Stimulated activated CD4-positive, alpha-beta T cell treated with anti-CD3 and anti-CD28 coated beads, Interleukin-2, amount 100 ng/mL, for 4 hours (primary cell): ENCODE results near the gene HOXA7.

Experiments
- DNase-seq: peaks from one replicate; pipeline ENCODE4 v3.0.0-alpha.2; 2020; ENCODE audit warnings: low read depth

The HOXA7 gene

DNA sequence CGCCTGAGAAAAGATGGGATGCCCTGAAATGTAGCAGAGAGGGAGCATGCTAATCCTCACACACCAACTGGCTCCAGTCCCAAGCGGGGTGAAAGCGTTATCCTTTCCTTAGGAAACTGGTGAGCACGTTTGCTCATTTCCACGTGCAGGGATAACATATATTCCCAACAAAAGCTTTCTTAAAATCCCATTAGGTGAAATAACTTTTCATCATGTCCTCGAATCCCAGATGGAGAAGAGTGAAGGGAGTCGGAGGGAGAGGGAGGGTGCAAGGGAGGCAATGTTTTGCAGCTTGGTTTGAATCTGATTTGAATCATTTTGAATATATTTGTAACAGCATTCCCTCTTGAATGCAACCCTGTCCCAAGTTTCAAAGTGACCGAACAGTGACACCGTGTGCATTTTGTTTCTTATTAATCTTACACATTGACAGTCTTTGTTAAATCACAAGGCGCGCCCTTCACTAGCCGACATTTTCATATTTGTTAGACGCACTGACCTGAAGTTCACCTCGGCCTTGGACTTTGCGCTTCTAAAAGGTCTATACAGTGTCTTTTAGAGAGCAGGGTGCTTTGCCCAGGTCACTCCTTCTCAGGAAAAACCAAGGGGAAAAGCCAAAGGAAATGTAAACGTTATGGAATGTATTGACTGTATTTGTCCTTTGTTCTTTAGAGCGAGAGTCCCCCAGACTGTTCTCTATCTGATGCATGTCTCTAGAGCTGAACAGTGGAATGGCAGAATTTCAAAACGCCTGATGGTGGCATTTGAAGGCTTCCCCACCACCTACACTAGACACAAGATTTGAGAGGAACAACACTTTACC is 22.9 kb downstream of the HOXA7 start:
- DNase-seq, result no peak

DNA sequence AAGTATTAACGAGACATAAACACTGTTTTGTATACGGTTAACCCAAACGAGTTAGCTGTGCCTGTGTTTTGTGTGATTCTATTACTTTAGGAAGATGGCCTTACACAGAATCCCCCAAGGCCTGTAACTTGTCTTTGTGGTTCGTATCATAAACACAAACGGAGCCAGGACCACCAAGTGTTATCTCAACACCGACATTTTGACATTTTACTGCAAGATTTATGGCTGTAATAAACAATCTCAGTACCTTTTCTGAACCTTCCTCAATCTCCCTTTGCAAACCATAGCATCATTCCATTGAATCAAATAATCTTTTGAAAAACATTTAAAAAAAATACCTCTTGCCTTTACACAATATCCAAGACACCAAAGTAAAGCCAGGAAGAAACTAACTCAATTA is 23.5 kb downstream of the HOXA7 start:
- no peak for DNase-seq

DNA sequence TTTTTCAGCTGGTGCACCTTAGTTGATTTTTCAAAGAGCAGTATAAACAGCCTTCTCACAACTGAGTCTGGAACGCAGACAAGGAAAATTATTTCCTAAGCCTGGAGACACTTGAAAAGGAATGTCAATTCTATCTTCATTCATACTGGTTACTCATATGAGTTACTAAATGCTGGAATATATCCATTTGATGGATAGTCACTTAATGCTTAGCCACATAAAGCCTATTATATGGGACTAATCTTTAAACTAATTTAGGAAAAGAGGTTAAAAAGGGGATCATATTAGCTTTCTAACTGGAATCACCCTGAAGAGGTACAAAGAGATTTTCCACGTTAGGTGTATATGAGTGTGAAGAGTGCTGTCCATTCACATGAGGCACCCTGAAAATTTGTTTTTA is 24.3 kb downstream of the HOXA7 start:
- DNase-seq, result no peak

DNA sequence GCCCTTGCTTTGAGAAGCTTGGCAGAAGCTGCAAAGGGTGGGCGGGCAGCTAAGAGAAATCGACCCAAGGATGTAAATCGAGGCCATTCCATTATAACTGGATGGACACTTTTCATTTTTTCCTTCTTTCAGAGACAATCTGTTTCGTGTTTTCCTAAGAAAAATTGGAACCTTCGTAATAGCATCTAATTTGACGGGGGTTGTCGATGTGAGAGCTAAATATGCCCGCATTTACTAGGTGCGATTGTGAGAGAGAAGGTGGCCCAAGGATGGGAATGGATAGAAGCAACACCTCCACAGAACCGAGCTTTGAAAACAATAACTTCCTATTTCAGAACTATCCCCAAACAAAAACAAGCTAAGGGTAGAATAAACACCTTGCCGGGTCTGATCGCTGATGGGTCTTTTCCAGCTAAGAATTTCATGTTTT is 25.1 kb downstream of the HOXA7 start:
- no peak for DNase-seq

DNA sequence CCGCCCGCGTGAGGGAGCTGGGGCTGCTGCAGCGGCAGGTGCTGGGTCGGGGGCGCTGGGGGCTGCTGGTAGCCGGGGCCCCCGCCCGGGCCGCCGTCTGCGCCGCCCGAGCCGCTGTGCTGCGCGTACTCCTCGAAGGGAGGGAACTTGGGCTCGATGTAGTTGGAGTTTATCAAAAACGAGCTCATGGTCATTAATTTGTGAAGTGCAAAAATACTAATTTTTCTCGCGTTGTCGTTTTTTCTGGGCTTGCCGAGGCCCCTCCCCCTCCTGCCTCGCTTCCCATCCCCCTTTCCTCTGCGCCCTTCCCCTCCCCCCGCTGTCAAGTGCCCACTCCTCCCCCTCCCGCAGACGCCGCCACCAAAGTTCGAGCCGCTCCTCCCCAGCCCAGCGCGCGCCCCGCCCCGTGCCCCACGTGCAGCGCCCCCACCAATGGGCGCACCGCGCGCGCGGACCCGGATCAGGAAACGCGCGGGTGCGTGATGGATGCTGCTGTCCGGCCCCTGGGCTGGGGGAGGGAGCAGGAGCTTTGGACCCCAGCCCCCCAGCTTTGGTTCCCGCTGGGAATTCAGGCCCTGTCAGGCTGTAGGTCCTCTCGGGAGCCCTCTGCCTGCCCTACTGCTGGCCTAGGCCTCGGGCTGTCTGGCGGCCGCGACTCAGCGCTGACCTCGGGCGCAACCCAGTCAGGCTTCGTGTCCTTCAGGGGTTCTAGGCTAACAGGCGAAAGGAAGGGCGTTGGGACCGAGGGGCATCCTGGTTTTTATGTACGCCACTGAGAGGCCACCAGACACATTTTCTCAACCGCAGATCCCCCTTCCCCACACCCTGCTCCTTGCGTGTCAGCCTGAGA is 25.7 kb downstream of the HOXA7 start, which contains the start of gene HOXA4:
TSS of gene HOXA4 (minus strand) at position 218 of the 850 bp plus-strand sequence. CDS start at position 194, 24 bp downstream.
- DNase-seq, result peak; percentile 55

DNA sequence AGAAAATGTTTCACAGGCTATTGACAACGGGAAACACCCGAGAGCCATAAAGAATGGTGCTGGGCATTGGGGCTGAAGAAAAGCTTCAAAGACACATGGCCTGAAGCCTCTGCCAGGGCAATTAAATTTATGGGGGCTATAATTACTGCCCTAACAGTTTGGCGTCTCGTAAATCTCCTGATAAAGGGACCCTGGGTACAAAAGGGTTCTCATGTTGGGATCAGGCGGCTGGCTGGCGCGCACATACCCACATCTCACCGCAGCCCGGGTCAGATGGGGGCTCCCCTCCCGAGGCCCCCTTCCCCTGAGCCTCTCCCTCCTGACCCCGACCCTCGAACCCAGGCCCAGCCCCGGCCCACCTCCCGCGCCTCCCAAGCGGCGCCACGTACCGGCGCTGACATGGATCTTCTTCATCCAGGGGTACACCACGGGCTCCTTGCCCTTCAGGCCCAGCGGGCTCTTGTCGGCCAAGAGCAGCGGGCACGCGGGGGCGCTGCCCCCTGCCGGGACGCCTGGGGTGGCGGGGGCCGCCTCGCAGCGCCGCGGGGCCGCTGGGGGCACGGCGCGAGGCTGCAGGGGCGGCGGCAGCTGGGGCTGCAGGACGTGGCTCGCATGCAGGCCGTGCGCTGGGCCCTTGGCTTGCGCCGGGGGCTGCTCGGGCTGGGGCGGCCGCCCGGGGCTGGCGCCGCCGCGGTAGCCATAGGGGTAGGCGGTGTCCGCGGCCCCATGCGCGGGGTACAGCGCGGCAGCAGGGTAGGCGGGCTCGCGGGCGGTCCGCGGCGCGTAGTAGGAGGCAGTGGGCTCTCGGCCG is 26.5 kb downstream of the HOXA7 start:
- no peak for DNase-seq

DNA sequence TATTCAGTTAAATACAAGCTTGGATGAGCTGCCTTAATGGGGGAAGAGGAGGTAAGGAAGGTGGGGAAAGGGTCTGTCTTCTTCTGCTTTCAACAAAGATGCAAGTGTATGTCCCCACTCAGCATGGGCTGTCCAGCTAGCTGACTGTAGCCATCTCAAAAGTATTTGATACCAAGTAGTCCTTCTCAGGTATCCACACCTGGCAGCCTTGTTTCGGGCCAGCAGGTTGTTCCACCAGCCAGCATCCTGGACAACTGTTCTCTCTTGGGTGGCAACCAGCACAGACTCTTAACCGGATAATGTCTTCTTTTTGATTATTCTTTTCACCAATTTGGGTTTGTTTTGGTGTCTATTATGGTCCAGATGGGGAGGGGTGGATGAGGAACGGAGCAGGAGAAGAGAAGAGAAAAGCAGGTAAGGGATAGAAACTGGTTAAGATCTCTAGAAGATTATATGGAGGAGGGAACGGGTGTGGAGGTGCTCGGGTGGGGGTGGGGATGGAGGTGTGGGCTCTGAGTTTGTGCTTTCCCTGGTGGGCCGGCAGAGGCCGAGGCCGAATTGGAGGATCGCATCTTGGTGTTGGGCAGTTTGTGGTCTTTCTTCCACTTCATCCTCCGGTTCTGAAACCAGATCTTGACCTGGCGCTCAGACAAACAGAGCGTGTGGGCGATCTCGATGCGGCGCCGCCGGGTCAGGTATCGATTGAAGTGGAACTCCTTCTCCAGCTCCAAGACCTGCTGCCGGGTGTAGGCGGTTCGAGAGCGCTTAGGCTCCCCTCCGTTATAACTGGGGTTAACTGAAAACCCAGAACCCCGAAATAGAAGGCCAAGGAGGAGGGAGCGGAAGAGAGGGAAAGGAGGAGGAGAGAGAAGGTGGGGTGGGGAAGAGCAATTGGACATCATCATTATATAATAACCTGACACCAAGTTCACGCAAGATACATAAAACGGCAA is 27.4 kb downstream of the HOXA7 start:
- DNase-seq, result no peak

DNA sequence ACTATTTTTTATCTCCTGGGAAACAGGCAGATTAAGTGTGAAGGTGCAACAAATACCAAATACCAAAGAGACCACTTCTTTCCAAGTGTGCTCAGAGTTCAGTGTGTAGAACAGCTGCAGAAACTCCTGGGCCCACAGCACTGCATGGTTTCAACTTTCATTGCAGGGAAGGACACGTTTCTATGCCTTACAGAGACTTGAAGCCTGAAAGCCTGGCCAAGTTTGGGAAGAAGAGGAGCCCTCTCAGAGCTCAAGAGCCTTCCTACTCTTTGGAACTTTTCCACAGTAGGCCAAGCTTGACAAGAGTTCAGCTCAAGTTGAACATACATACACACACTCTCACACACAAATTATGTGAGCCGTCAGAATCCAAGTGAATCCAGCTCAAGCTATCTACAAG is 28.4 kb downstream of the HOXA7 start:
- no peak for DNase-seq

DNA sequence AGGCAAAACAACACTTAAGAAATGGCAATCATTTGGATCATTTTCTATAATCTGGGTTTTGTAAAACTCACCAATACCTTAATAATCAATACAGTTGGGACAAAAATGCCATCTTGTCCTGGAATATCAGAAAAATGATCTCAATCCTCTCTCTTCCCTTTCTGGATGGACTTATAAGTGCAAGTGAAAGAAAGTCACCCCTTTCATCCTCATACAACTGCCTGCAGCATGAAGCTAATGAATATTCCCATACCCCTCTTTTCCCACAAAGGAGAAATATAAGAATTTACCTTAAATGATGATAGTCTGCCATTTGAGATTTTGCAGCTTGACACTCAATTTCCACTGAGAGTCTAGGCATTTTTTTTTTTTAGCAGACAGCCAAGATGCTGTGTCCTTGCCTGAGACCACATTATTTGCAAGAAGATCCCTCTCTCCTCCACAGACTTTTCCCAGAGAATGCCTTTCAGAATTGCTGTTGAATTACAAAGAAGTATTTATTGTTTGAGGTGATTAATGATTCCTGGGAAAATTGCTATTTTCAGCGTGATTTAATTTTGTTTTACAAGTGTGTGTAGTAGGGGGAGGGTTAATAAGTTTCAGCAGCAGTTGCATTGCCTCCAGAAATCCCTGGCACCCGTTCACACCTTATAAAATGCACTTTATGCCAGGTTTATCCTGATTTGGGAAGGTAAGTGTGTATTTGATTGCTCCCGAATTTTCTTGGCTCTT is 29.7 kb downstream of the HOXA7 start:
- DNase-seq, result no peak

DNA sequence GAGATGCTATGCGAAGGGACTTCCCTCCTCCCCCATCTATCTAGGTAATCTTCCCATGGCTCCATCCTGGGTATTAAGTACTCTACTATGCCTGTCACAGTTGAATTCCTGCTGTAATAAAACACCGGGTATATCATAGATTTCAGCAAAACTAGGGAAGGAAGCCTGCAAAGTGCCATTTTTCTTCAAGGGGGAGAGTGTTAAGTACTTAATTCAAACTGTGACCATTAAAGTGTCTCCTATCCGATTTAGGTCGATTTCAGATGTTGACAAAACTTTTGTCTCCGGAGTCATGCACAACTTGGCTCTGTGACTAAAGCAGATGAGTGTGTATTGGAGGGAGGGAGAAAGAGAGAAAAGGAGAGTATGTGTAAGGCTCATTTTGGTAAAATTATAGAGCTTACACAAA is 30.5 kb downstream of the HOXA7 start:
- DNase-seq, result no peak

DNA sequence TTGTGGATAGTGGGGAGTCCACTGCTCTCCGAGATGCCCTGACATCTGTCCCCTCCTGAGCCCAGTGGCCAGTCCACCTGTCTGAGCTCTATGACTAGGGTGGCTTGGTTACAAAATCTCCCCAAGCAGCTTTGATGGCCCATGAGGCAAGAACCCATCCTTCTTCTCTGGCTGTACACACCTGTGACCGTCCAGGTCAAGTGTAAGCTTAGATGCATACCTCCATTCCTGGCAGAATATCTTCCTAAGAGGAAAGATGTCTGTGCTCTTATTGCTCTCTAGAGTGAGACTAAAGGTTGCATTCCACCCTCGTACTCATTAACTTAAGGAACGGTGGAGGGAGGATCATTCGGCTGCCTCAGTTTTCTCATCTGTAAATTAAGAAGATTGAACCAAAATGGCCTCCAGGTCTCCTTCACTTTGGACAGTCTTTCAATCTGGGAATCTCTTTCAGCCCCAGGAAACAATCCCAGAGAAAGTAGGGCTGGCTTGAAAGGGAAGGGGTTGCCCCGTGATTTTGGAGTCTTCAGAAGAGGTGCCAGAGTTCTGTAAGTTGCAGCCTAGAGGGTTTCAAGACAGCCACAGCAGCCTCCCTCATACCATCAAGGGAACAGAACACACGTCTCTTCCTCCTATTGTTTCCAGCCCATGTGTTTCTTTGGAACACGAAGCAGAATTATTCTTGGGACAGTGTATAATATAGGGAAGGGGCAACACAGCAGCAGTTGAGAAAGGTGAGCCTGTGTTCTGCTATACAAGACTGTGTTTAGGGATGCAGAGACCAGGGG is 31.4 kb downstream of the HOXA7 start:
- DNase-seq, result no peak

DNA sequence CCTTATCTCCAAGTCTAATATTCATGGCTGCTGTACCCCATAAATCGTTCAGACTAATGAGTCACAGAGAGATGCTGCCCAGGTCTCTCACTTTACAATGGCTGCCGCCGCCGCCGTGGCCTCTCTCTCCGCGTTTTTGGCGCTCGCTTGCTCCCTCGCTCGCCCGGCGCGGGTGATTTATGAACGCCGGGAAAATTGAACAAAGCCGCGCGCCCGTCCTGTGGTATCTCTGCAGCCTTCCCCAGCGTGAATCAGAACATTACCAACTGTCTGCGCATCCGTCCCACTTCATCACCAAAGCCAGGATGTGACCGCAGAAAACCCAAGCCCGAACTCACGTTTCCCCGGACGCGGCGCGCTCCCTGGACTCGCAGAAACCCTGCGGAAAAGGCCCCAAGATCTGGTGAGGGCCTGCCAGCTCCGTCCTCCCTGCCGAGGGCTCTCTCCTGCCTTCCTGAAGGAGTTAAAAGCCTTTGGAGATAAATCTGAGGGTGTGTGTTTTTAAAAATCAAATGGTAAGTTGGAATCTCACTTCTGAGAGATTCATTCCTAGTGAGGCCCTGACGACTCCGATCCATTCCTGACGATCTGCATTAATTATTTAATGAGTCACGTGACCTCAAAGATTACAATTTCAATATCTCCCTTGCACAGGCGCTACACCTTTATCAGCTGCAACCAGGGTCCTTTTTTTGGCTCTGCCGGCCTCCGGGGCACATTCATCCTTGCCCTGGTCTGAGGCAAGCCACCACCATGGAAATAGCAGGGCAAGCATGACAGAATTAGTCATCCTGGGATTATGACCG is 32.2 kb downstream of the HOXA7 start:
- no peak for DNase-seq

DNA sequence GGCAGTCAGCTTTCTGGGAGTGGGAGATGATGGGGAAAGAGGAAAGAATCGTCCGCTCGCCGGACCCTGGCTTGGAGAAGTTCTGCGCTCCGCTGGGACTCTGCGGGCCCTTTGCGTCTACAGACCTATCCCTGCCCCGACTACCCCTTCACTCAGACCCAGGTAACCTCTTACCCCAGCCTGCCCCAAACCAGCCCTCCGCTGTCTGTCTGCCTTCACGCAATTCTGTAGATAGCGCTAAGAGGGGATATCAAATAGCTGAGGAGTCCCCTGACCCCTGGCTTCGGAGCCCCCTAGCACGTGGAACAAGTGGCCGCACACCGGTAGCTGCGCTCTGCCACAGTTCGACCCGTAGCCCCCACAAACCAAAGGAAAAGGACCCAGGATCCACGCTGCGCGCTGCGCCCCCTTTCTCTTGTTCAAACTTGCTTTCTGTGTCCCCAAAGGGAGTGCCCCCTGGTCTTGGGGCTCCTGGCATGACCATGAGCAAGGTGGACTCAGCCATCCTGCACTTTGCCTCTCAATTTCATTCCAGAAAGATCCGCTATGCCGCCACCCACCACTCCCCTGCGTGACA is 32.9 kb downstream of the HOXA7 start:
- no peak for DNase-seq

DNA sequence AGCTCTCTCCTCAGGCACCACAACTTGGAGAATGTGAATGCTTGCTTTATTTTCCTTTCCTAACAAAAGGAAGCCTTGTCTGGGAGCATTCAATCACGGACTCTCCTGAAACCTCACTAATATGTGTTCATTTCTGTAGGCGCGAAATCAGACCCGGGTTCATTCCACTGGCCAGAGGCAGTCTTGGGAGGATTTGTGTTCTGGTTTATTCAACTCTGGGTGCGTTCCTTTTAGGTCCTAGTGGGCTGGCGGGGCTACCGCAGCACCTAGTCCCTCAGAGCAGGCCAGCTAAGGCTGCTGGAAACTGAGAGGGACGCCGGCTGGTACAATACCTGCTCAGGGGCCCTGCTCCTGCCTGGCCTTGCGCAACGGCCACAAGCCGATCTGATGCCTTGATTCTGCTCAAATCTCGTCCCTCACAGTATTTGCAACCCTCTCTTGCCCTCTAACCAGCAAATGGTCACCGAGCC is 33.4 kb downstream of the HOXA7 start:
- no peak for DNase-seq

DNA sequence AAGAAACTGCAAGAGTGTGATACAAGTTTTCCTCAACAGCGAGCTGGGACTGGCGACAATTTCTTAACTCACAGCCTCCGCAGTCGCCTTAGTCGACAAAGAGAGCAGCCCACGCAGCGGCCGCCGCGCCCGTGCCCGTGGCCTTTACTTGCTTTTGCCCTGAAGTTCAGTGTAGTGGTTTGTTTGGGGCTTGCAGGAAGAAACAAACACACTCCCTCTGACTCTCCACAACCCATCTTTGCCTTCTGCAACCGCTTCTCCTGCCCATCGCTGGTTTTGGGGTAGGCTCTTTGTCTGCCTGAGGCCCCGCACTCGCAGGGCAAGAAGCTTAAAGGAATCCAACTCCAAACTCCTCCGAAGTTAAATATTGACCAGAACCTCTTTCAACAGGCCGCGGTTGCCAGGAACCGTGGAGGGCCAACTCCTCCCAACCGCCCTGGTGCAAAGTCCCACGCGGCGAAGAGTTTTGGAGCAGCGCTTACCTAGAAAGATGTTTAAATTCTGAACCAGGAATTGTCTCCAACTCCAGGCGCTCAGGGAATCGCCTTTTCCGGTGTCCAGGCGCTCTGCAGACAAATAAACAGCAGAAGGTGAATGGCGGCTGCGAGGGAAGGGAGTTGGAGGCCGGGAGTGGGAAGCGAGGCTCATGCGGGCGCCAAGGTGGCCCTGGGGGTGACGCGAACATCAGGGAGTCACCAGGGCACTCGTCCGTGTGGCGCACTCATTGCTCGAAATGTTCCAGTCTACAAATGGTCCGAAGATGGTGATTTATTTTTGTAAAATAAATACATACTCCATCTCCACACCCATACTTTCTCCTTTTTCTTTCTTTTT is 34.2 kb downstream of the HOXA7 start:
- no peak for DNase-seq

DNA sequence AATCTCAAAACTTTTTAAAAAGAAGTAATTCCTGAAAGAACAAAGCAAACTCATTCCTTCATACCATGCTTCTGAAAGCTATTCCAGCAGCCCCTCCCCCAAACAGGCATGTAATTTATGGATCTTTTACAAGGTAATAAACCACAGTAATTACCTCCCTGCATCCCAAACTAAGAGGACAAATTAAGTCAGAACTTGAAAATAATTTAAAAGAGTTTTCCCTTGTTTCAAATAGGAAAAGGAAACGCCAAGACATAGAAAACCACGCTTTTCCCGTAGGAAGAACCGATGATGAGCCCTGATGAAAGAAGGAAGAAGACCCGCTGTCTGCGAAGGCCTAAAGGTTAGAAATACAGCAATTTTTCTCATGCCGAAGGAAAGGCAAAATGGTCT is 34.8 kb downstream of the HOXA7 start:
- no peak for DNase-seq

DNA sequence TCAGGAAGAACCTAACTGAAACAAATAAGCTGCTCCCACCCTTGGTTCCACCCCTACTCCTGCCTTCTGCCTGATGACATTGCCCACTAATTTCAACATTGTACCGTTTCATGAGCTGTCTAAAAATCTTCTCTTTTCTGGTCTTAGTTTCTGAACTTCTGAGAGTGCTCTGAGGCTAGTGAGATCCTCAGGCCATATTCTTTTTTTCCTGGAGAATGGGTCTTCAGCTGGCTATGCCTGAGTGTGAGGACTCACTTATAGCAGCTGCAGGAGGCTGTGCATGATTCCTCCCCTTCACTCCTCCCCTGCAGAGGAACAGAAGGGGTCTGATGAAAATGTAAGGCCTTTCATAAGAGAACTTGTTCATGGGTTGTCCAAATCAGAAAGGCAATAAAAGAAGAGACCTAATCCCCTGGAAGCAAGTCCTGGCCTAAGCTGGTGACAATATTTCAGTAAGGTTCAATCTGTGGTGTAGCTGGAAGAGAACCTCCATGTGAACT is 37.0 kb downstream of the HOXA7 start:
- no peak for DNase-seq
